K562 (cell line): Measurements from ENCODE around the gene GLRX2. TPM values are rescaled to one million over a fixed set of nuclear protein-coding genes. Genes with fewer than 3 reads are reported as not detected.

ENCODE experiments used
- ARID3B ChIP-seq: fragments of 250-450 bp; sonication (Bioruptor Pico); IDR thresholded peaks from 2 replicates; pipeline ENCODE4 v1.4.0; 2020; ENCODE audit warnings: borderline replicate concordance
- ETS2 ChIP-seq: IDR thresholded peaks from 2 replicates; pipeline ENCODE4 v1.6.1; 2016; ENCODE audit warnings: borderline replicate concordance, missing genetic modification characterization, mild to moderate bottlenecking, moderate library complexity, missing compliant biosample characterization; ENCODE audit not compliant: poor library complexity, severe bottlenecking
- HINFP ChIP-seq: fragments of 450-650 bp; conservative IDR thresholded peaks from 2 replicates; pipeline ENCODE4 v1.6.1; 2016; ENCODE audit warnings: missing genetic modification characterization, low read depth, mild to moderate bottlenecking, control low read depth, missing compliant biosample characterization
- HLTF ChIP-seq: fragments of 450-650 bp; IDR thresholded peaks from 2 replicates; pipeline ENCODE4 v1.6.1; 2016
- IRF9 ChIP-seq: fragments of 450-650 bp; IDR thresholded peaks from 2 replicates; pipeline ENCODE4 v1.6.1; 2016; ENCODE audit warnings: missing biosample characterization, missing genetic modification characterization
- NCOR1 ChIP-seq: fragments of 450-650 bp; IDR thresholded peaks from 2 replicates; pipeline ENCODE4 v1.6.1; 2016; ENCODE audit warnings: mild to moderate bottlenecking, moderate library complexity
- NKRF ChIP-seq: fragments of 450-650 bp; IDR thresholded peaks from 2 replicates; pipeline ENCODE4 v1.6.1; 2016; ENCODE audit warnings: borderline replicate concordance
- NONO ChIP-seq, 2 experiments: fragments of 200-400 bp in 1 of 2; fragments of 450-650 bp in 1 of 2; formaldehyde crosslinking in 1 of 2; IDR thresholded peaks; 2 replicates each; pipeline ENCODE4 v1.6.1; 2017; ENCODE audit warnings: low read depth in 2 of 2, mild to moderate bottlenecking in 2 of 2, moderate library complexity in 2 of 2, low read length in 1 of 2
- POLR2B ChIP-seq: fragments of 450-650 bp; IDR thresholded peaks from 2 replicates; pipeline ENCODE4 v1.6.1; 2018; ENCODE audit warnings: low read depth; ENCODE audit not compliant: partially characterized antibody
- RFX7 ChIP-seq: fragments of 250-450 bp; sonication (Bioruptor Pico); IDR thresholded peaks from 2 replicates; pipeline ENCODE4 v1.5.1; 2021; ENCODE audit warnings: mild to moderate bottlenecking
- SRSF7 ChIP-seq: fragments of 200-400 bp; formaldehyde crosslinking; optimal IDR thresholded peaks from 2 replicates; pipeline ENCODE3; 2017; ENCODE audit warnings: mild to moderate bottlenecking, low read depth, low read length
- STAG1 ChIP-seq: sonication (generic); formaldehyde crosslinking; IDR thresholded peaks from 2 replicates; pipeline ENCODE4 v1.5.0; 2020; ENCODE audit warnings: missing genetic modification reagents, borderline replicate concordance
- ZBTB7A ChIP-seq: IDR thresholded peaks from 2 replicates; pipeline ENCODE4 v1.6.1; 2011; ENCODE audit warnings: low read depth, mild to moderate bottlenecking, low read length, moderate library complexity, borderline replicate concordance; ENCODE audit not compliant: control insufficient read depth
- ZNF124 ChIP-seq: sonication (generic); formaldehyde crosslinking; IDR thresholded peaks from 2 replicates; pipeline ENCODE4 v1.8.1; 2022; ENCODE audit warnings: missing genetic modification reagents
- ZNF133 ChIP-seq: fragments of 250-450 bp; sonication (Bioruptor Pico); IDR thresholded peaks from 2 replicates; pipeline ENCODE4 v1.4.0; 2020; ENCODE audit warnings: mild to moderate bottlenecking
- ZNF3 ChIP-seq: fragments of 250-450 bp; sonication (Bioruptor Pico); IDR thresholded peaks from 2 replicates; pipeline ENCODE4 v1.5.0; 2021; ENCODE audit warnings: mild to moderate bottlenecking, moderate library complexity
- ZNF354B ChIP-seq: fragments of 250-450 bp; sonication (Bioruptor Pico); IDR thresholded peaks from 2 replicates; pipeline ENCODE4 v1.4.0; 2020
- ZNF609 ChIP-seq: sonication (generic); formaldehyde crosslinking; IDR thresholded peaks from 2 replicates; pipeline ENCODE4 v1.8.1; 2023; ENCODE audit warnings: missing genetic modification reagents, mild to moderate bottlenecking, borderline replicate concordance
- polyA plus RNA-seq, 8 experiments: library from polyadenylated mRNA; depleted of rRNA in 4 of 8; stranded (reverse) in 5 of 8; unstranded in 3 of 8; fragments of >200 nt; fragmentation: Nextera tagmentation in 2 of 8; fragmentation: Illumina TruSeq in 1 of 8; extraction: Ambion mirVana in 2 of 8; extraction: Trizol in 1 of 8; gene quantifications; 2 replicates each; pipeline versions ENCODE4 v1.2.1 to v1.2.3, GENCODE V29; 2011 to 2014; ENCODE audit warnings: inconsistent platforms in 1 of 8, missing spikeins in 1 of 8
- total RNA-seq, 7 experiments: library from RNA; depleted of rRNA in 6 of 7; stranded (reverse); fragments of >200 nt in 6 of 7; fragmentation: Illumina TruSeq in 2 of 7; extraction: Trizol in 2 of 7; gene quantifications; 2 replicates each; pipeline versions ENCODE4 v1.2.1 to v1.2.3, GENCODE V29; 2011 to 2021; ENCODE audit warnings: low replicate concordance in 1 of 7

GLRX2 gene
- total and polyA plus RNA-seq, 9 of the 15 experiments (the other 6 are each of a cell fraction or from before 2014, with no cell fraction given) = 13.3 to 82.6 (median 55.1) TPM

- TF ChIP-seq ZNF609 (CRISPR knock-in tag) (no peak), ZBTB7A (no peak), HINFP (tag) (no peak), POLR2B (no peak), ARID3B (CRISPR knock-in tag) (no peak), RFX7 (no peak), NCOR1 (no peak), NONO (IDR thresholded peaks at IDR 0.05; ENCODE audit: low read depth in 2 of 2, low read length in 1 of 2) (no peak), HLTF (no peak), STAG1 (CRISPR knock-in tag) (no peak), SRSF7 (no peak), IRF9 (no peak), ZNF354B (no peak), ETS2 (tag) (no peak), ZNF3 (CRISPR knock-in tag) (no peak), ZNF124 (CRISPR knock-in tag) (no peak), ZNF133 (no peak), NKRF (peak; percentile 56)
These were observed 710 bp downstream of the GLRX2 start (continued) for GRCh38 chr1:193104502-193104906.
